GM19240 (cell line): Measurements from ENCODE around the gene GSK3A.

Source experiments
- DNase-seq: peaks from one replicate; pipeline ENCODE4 v3.0.0; 2011; ENCODE audit warnings: low spot score; ENCODE audit not compliant: insufficient read length

GSK3A gene

GRCh38 chr19:42249769-42250168 is 7.4 kb upstream of the GSK3A start:
- DNase-seq = no peak

DNA sequence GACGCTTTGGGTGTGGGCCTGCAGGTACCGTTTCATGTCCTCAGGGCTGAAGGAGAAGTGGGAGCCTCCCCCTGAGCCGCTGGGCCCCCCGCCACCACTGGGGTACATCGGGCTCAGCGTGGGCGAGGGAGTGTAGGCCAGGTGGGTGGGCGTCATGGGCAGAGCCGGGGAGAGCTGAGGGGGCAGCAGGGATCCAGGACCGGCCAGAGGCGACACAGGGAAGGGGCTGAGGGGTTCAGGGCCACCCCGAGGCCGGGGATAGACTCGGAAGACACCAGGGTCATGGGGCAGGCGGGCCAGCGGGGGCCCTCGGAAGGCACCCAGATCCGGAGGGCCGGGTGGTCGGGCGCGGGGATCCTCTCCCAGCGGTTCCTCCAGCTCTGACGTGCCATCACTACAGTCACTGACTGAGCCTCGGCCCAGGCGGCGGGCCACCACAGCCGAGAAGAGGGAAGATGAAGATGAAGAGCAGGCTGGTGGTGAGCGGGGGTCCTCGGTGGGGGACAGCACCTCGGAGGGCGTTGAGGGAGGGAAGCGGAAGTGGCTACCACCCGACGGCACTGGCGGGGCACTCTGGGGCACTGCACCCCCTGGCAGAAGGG is 6.8 kb upstream of the GSK3A start:
- DNase-seq = no peak

- DNase-seq = no peak
Measured at GRCh38 chr19:42248270-42249148, 6.1 kb upstream of the GSK3A start.

DNA sequence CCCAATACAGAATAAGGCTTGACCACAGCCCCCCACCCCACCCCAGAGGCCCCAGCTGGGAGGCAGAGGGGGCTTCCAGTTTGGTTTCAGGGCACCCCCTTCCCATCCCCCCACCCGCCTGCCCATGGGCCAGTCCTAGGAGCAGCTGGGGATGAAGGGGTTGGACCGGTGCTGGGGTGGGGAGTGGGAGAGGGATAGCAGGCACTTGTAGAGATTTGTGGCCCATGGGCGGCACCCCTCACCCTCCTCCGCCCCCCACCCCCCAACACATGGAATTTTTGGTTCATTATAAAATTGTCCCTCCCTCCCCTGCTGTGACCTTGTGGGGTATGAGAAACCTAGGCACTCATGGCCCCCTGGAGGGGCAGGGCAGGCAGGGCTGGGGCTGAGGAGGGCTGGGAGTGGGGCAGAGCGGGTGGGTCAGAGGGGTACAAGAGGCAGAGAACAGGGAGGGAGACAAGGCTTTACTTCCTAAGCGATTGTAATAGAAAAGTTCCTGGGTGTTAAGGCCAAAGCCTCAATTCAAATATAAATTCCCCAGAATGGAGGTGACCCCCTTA is 5.3 kb upstream of the GSK3A start:
- DNase-seq = no peak

DNA sequence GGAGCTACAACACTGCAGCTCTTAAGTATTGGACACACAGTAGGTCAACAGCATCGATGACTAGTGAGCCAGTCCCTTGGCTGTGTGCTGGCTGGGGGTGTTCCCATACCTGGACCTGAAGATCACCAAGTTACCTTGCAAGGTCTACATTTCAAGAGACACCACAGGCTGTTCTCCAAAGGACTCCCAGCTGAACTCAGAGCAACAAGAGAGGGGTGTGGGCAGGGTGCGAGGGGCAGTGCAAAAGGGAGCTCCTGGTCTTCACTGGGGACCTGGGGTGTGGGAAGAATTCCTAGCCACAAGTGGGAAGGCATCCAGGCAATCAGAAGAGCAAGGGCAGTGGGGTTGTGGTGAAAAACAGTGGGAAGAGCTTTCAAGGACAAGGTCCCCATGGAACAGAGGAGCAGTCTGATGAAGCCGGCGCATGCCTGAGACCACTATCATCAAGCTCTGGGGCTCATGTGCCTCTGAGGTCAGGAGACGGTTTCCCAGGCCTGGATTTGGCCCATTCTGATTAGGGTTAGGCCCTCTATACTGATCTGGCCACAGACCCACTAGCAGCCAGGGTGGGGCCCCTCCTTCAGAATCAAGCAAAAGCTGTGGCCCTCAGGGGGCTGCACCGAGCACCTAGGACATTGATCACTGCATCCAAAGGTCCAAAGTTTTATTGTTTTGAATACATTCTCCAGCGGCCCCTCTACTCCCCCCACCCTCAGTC is 4.7 kb upstream of the GSK3A start:
- no peak for DNase-seq

- DNase-seq = no peak
Measured at GRCh38 chr19:42246143-42246921, 3.9 kb upstream of the GSK3A start.

- no peak for DNase-seq
Measured at GRCh38 chr19:42245231-42245630, 2.8 kb upstream of the GSK3A start.

GRCh38 chr19:42244347-42245220 is 2.2 kb upstream of the GSK3A start:
- peak; percentile 93 for DNase-seq

DNA sequence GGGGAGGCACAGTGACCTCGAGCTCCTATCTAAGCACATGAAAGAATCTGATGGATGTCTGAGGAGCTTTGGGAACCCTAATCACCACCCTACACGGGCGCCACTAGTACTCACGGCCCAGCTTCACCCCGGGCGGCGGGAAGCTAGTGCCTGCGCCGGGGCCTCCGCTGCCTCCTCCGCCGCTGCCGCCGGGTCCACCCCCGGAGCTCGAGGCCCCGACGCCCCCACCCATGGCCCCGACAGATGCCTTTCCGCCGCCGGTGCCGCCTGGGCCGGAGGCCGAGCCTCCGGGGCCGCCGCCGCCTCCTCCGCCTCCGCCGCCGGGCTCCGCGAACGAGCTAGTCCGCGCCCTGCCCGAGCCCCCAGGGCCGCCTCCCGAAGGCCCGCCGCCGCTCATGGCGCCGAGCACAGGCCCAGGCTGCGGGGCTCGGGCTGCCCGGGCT is 312 bp downstream of the GSK3A start:
- no peak for DNase-seq

- DNase-seq = no peak
Measured at GRCh38 chr19:42241279-42241678, 1.1 kb downstream of the GSK3A start.

GRCh38 chr19:42239544-42240220 is 2.7 kb downstream of the GSK3A start:
- DNase-seq = no peak

DNA sequence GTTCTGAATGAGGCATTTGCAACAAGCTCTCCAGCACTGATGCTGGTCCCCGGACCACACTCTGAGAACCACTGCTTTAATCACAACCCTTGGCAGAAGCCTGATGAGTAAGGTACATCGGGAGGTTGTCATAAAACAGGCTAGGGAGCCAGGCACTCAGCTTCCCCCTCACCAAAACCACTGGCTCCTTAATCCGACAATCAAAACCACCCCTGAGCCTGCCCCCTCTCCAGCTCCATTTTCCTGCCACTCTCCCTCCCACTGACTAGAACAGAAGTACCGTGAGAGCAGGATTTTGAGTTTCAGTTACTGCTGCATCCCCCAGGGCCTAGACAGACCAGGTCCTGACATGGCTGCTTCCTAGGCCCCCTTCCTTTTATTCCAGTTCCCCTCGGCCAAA is 7.2 kb downstream of the GSK3A start:
- no peak for DNase-seq

- DNase-seq = no peak
Measured at GRCh38 chr19:42234364-42234763, 8.0 kb downstream of the GSK3A start.

DNA sequence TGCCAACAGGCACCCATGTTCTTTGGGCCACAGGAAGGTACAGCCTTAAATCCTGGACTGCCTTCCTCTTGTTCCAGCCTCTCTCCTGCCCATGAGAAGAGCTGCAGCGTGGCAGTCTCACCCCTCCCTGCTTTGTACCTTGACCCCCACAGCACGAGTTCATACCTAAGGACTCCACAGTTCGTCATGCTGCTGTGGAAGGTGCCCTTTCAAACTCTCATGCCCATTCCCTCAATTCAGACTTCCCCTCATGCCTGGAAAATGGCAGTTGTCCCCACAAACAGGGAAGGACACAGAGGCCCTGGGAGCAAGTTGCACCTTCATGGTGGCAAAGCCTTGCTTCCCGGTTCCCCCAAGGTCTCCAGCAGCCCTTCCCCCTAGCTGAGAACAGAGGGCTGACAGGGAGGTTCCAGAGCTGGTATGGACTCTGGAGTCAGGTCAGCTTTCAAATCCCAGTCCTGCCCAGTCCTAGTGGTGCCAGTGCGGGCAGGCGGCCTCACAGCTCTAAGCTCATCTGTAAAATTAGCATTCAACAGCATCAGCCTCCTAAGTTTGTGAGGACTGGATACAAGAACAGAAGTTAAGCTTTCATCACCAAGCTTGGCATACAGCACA is 8.6 kb downstream of the GSK3A start:
- DNase-seq = no peak

DNA sequence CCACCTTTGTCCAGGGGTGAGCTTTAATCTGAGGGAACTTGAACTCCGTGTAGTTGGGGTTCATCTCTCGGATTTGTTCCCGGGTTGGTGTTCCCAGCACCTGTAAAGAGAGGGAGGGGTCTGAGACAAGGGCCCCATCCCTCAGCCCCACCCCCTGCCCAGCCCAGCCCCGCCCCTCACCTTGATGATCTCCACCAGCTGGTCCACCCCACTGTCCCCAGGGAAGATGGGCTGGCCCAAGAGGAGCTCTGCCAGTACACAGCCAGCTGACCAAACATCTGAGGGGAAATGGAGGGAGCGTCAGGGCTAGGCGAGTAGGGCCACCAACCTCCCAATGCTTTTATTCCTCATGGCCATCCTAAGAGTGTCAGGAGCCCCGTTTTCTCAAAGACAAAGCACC is 9.3 kb downstream of the GSK3A start:
- DNase-seq = no peak

DNA sequence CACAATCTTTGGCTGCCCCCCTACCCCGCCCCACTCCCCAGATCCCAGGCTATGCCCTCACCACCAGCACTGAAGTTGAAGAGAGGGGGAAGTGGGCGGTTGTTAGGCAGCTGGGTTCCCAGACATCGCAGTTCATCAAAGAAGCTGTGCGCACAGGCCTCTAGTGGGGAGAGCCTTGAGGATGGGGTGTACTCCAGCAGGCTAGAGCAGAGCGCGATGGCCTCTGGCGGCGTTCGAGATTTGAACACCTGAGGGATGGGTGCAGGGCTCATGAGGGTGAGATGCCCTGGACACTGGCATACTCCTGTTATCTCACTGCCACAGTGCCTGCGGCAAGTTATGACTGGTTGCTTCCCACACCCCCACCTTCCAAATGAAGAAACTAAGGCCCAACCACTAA is 10.0 kb downstream of the GSK3A start:
- DNase-seq = no peak

GRCh38 chr19:42230571-42230970 is 11.8 kb downstream of the GSK3A start:
- DNase-seq = no peak

DNA sequence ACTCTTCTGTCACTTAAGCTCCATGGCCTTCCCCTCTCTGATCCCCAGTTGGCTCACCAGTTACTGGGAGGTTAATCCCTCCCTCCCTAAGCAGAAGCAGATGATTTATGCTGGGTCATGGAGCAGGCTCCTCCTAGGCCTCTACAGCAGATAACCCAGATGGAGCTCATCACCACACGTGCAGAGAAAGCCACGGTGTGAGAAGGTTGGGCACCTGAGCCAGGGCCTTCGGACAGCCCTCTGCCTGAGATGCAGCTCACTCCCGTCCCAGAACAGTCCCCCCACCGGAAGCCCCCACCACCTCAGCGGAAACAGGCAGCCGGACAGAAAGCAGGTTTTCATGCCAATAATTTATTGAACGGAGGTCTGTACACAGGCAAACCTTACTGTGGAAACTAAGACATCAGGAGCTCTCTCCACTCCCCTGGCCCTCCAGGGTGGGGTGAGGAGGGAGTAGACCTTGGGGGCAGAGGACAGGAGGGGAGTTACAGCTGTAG is 12.5 kb downstream of the GSK3A start:
- DNase-seq = no peak

GRCh38 chr19:42229301-42229854 is 13.0 kb downstream of the GSK3A start:
- DNase-seq = no peak
